ENCODE data around the gene FLVCR1.
A peak's percentile ranks its signal among the peaks of the same experiment; 100 is the strongest.
"Not testable (repeated sequence)": the region's sequence is repeated elsewhere in the genome, so short reads cannot be mapped to it uniquely, and the experiment has no call there.

FLVCR1 gene
- 23.3 to 24.3 reads per million in 2 donors for total RNA-seq

- DNase-seq, result peak; percentile 93
These were observed at the start of gene FLVCR1 for GRCh38 chr1:212857992-212858460. TSS of gene FLVCR1 (plus strand) at chr1:212858275. CDS start at chr1:212858453, 178 bp downstream.

- no peak for DNase-seq
These were observed 43.3 kb upstream of the FLVCR1 start for GRCh38 chr1:212814537-212815334.

GRCh38 chr1:212816567-212817278, 41.4 kb upstream of the FLVCR1 start:
- DNase-seq, result no peak

GRCh38 chr1:212819726-212820125, 38.3 kb upstream of the FLVCR1 start:
- DNase-seq, result no peak

GRCh38 chr1:212820969-212821368, 37.1 kb upstream of the FLVCR1 start:
- DNase-seq, result no peak

DNA sequence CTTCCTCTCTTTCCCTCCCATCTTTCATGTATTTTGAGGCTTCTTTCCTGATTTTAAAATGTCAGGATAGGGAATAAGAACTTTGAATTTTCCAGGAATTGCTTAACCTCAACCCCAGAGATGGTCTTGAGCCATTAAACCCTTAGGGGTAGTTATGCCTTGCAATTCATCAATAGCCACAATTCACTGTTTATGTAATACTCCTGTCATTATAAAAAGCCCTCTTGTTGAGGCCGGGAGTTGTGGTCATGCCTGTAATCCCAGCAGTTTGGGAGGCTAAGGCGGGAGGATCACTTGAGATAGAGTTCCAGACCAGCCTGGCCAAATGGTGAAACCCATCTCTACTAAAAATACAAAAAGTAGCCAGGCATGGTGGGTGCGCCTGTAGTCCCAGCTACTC, 35.1 kb upstream of the FLVCR1 start:
- DNase-seq, result no peak

GRCh38 chr1:212824201-212824600, 33.9 kb upstream of the FLVCR1 start:
- no peak for DNase-seq

GRCh38 chr1:212825798-212826452, 32.1 kb upstream of the FLVCR1 start:
- DNase-seq, result no peak

DNA sequence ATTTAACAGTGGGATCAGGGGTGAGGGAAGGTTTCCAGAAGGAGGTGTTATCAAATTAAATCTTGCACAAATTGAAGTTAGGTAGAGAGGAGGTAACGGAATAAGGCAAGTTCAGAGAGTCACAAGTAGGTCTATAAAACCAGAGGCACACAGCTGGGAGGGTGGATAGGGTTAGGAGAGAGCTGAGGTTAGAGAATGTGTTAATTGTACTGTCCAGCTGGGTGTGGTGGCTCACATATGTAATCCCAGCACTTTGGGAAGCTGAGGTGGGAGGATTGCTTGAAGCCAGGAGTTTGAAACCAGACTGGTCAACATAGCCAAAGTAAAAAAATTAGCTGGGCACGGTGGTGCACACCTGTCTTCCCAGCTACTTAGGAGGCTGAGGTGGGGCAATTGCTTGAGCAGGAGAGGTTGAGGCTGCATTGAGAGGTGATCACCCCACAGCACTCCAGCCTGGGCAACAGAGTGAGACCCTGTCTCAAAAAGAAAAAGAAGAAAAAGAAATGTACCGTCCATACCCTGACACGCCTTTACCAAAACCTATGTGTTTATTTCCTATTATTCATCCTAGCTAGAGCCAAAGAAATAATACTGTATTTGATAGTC, 30.8 kb upstream of the FLVCR1 start:
- DNase-seq, result no peak

- no peak for DNase-seq
These were observed 30.2 kb upstream of the FLVCR1 start for GRCh38 chr1:212827831-212828278.

DNA sequence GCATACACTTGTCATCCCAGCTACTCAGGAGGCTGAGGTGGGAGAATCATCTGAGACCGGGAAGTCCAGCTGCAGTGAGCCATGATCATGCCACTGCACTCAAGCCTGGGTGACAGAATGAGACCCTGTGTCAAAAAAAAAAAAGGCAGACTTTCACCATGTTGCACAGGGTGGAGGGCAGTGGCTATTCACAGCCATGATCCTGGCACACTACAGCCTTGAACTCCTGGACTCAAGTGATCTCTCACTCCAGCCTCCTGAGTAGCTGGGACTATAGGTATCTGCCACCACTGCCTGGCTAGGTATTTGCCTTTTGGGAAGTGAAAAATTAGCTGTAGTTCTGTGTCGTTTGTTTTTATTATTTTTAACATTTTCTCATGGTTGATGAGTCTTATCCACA, 29.7 kb upstream of the FLVCR1 start:
- DNase-seq, result no peak

GRCh38 chr1:212833211-212834207, 24.6 kb upstream of the FLVCR1 start:
- DNase-seq, result not testable (repeated sequence)

DNA sequence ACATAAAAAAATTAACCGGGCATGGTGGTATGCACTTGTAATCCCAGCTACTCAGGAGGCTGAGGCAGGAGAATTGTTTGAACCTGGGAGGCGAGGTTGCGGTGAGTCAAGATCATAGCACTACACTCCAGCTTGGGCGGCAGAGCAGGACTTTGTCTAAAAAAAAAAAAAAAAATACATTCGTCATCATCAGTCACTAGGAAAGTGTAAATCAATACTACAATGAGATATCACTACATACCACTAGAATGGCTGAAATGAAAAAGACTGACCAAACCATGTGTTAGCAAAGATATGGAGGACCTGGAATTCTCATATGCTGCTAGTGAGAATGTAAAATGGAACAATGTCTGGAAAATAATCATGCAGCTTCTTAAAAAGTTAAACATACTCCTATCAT, 19.9 kb upstream of the FLVCR1 start:
- no peak for DNase-seq

GRCh38 chr1:212844521-212844920, 13.6 kb upstream of the FLVCR1 start:
- not testable (repeated sequence) for DNase-seq

- no peak for DNase-seq
These were observed 10.5 kb upstream of the FLVCR1 start, which contains the start of gene SPATA45 for GRCh38 chr1:212847549-212847948. TSS of gene SPATA45 (minus strand) at chr1:212847649. CDS start at chr1:212836149, 11,500 bp downstream.

DNA sequence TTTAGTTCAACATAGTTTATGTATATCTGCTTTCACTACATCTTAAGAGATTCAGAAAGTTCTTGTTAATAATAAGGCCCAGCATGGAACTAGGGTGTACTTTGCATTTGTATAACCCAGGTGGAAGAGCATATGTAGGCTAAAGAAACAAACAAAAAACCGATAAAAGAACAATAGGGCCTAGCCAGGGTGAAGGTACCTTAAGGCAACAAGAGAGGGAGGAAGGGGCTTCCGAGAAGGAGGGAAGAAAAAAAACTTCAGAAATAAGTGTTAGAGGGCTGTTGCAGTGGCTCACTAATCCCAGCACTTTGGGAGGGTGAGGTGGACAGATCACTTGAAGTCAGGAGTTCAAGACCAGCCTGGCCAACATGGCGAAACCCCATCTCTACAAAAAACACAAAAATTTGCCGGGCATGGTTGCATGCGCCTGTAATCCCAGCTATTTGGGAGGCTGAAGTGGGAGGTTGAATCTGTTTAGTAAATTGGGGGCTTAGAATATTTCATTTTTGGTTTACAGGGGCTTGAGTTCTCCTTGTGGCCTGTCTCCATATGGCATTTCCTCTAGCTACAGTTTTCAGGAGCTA, 5.9 kb upstream of the FLVCR1 start:
- DNase-seq, result no peak

DNA sequence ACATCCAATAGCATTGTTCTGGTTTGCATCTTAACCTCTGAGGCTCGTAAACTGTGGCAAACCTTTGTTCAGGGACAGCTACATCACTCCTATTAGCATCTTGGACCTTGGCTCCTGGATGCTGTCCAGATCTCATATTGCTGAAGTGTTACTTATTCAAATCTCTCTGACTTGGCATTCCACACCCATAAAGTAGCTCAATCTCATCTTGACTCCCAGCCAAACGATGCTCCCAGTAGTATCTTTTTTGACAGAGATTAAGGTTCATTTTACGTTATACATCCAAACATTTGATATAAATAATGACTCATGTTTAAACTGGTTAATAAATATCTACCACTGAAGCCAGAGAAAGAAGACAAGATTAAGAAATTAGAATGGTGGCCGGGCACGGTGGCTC, 4.4 kb upstream of the FLVCR1 start:
- DNase-seq, result no peak

DNA sequence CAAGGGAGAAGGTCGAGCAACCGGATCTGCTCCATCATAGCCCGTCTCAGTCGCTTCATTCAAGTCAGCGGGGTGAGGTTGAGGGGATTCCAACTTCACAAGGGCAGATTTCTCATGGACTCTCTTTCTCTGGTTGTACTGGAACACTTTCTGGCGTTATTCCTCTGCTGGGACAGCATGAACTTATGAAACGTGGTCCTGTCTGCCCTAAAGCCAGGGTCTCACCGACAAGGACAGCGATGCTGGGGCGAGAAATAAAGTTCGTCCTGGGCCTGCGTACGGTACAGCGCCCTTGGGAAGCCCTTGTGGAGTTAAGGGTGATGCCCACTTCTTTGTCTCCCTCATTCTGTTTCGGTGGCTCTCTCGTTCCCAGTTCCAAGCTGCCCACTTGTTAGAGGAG, 1.3 kb upstream of the FLVCR1 start:
- no peak for DNase-seq

DNA sequence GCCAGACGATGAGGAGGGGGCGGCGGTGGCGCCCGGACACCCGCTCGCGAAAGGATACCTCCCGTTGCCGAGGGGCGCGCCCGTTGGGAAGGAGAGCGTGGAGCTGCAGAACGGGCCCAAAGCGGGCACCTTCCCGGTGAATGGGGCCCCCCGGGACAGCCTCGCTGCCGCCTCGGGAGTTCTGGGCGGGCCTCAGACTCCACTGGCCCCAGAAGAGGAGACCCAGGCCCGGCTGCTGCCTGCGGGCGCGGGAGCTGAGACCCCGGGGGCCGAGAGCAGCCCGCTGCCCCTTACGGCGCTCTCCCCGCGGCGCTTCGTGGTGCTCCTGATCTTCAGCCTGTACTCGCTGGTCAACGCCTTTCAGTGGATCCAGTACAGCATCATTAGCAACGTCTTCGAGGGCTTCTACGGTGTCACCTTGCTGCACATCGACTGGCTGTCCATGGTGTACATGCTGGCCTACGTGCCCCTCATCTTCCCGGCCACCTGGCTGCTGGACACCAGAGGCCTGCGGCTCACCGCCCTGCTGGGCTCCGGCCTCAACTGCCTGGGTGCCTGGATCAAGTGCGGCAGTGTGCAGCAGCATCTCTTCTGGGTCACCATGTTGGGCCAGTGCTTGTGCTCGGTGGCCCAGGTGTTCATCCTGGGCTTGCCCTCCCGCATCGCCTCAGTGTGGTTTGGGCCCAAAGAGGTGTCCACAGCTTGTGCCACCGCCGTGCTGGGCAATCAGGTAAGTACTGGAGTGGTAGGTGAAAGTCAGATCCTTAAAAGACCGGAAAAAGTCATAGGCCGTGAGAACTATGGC, 588 bp downstream of the FLVCR1 start:
- DNase-seq, result no peak

All from activated gamma-delta T cell (primary cell).